Fibroblast of skin of left quadriceps (primary cell): ENCODE results near the gene ASB7.

Experiments used
- DNase-seq, 2 experiments: peaks; one replicate each; pipeline ENCODE4 v3.0.0-alpha.2; 2013; ENCODE audit warnings: low read depth in 2 of 2

The ASB7 gene

DNA sequence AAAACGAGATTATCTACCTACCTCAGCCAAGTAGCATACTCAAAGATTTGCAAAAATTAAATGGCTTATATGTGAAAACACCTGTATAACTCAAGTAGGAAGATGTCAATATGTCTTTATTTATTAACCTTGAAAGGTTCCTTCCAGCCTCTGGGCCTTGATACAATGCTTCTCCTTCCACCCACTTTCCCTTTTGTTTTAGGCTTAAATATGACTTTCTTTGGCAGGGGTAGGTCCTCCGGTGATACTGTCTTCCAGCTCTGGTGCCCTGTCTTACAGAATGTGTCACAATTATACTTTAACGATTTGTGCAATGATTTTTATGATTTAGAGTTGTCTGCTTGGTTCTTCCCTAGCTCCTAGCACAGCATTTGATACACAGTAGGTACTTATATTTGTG is 4.5 kb upstream of the ASB7 start:
- DNase-seq = no peak

DNA sequence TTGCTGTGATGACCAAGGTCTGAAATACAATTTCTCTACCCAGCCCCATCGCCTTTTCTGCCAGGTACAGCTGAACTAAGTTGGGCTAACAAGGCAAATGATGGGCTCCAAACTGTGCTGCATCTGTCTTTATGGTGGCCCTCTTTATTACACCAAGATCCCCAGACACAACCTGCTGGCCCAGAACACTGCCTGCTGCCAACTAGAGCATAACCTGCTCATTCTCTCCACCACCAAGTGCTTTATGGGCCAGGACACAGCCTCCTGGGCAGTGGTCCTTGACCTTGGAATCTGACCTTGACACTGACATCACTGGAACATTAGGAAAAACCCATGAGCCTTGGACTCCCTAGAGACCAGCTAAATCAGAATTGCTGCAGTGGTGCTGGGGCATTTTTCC is 3.7 kb upstream of the ASB7 start:
- no peak for DNase-seq

DNA sequence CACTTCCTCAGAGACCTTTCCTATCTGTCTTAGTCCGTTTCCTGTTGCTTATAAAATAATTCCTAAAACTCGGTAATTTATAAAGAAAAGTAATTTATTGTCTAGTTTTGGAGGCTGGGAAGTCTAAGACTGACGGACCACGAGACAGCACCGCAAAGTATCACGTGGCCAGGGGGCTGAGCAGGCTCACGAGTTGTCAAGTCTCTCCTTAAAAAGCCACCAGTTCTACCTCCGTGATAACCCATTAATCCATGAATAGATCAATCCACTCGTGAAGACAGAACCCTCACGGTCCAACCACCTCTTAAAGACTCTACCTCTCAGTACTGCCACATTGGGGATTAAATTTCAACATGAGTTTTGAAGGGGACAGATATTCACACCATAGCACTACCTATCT is 1.2 kb upstream of the ASB7 start:
- DNase-seq = no peak

DNA sequence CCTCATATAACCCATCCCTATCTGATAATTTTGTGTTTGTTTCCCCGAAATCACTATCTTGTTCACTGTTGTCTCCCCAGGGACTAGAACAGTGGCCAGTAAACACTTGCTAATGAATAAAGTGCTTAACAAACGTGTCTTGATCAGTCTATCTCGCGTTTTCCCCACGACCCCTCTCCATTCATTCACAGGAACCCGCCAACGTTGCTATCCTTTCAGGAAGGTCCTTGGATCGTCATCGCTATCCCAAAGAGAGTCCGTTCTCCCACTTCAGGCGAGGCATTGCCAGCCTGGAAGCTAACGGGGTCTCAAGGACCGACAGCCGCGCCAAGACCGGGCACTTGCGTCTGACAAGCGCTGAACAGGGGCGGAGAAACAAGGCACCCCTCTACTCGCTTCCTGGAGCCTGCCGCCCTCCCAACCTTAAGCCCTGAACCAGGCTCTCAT is 749 bp upstream of the ASB7 start:
- DNase-seq = no peak

DNA sequence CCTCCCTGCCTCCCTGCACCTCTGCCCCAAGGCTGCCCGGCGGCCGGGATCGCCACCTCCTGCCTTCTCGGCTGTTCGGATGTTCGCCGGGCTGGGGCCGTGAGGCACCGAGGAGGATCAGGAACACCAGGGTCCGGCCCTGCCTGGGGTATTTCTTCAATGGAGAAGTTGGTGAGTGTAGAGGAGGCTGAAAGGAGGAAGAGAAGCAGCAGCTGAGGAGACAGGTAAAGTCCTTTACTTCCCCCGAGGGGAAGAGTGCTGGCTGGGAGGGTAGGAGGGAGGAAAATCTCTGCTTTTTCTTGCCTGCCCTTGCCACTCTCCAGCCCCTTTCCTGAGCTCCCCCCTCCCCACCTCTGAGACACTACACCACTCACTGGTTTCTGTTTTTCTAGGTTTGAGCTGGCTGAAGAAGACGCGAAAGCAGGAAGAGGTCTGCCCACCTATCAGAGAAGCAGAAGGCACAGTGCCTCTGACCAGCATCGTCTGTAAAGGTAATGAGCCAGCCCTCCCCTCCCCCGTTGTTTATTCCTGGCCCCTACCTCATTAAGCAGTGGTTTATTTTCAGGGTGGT is 519 bp downstream of the ASB7 start:
- no peak for DNase-seq

DNA sequence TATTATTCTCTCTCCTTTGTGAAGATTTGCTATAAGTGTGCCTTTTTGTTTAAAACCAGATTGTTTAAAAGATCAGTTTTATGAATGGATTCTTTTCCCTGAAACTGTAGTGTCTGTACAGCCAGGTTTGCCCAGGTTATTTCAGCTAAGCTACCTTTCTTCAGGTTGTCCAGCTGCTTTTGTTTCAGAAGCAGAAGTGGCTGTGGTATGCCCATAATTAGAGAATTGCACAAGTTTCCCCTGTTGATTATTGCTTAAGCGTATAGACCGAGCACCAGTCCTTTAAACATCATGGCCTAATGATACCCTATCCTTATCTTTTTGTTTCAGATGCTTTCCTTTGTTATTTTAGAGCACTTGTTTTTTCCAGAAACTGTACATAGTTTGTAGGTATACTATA is 10.2 kb downstream of the ASB7 start:
- no peak for DNase-seq

DNA sequence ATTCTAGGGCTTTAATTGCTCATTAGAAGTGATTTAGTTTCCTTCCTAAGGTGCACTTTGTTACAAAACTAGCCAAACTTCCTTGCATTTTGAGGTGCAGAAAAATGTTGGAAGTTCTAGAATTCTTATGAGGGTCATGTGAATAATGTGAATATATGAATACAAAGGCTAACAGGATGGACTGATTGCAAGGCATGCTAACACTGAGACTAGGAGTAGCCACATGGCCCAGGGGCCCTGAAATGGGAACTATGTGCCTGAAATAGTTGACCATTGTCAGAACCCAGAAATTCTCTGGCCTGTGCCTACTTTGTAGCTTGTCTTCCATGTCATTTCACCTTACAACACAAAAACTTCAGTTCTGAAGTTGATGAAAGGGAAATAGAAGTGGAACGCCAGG is 10.8 kb downstream of the ASB7 start:
- DNase-seq = no peak

DNA sequence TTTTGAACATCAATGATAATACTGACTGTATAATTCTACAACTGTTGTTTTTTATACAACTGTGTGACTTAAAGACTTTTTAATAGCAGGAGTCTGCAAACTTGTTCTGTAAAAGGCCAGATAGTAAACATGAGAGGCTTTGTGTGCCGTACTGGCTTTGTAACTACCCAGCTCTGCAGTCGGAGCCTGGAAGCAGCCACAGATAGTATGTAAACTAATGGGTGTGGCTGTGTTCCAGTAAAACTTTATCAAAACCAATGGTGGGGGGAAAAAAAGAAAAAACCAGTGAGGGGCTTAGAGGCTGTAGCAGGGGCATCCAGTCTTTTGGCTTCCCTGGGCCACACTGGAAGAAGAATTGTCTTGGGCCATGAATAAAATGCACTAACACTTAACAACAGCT is 11.9 kb downstream of the ASB7 start:
- no peak for DNase-seq

DNA sequence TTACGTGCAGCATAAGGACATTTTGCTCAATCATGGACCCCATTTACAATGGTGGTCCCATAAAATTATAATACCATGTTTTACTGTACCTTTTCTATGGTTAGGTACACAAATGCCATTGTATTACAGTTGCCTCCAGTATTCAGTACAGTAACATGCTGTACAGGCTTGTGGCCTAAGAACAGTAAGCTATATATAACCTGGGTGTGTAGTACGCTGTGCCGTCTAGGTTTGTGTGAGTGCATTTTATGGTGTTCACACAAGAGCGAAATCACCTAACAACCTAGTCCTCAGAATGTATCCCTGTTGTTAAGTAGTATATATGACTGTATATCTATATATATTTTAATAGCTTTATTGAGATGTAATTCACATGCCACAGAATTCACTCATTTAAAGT is 12.5 kb downstream of the ASB7 start:
- DNase-seq = no peak

DNA sequence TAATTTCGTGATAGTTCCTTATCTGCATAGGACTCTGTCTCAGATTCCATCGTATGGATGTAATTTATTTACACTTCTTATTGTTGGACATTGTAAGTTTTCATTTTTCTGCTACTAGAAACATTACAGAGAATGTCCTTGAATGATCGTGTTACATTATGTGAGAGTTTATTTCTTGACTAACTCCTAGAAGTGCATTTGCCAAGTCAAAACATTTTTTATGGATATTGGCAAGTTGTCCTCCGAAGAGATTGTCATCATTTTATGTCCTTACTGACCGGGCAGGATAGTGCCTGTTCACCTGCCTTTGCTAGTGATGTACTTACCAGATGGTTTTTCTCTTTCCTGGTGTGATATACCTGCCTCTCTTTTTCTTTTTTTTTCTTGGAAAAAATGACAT is 13.4 kb downstream of the ASB7 start:
- no peak for DNase-seq

DNA sequence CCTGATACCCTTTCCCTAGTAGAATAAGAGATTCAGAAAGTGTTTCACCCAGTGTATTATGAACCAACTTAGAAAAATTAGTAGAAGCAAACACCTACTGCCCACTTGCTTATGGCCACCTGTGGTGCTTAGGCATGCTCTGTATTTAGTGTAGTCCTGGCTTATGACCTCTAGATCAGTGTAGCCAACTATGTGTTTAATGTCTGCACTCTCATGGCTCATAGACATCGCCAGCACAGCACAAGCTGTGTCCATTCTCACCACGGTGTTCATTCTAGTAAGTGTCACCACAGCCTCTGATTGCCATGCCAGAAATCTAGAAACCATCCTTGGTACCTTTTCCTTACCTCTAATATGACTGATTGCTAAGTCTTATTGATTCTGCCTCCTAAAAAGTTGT is 14.3 kb downstream of the ASB7 start:
- no peak for DNase-seq

DNA sequence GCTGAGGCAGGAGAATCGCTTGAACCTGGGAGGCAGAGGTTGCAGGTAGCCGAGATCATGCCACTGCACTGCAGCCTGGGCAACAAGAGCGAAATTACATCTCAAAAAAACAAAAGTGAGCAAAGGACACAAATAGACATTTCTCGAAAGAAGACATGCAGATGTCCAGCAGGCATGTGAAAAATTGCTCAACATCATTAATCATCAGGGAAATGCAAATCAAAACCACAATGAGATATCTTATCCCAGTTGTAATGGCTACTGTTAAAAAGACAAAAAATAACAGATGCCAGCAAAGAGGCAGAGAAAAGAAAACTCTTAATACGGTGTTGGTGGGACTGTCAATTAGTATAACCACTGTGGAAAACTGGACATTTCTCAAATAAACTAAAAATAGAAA is 20.9 kb downstream of the ASB7 start:
- DNase-seq = peak in 1 of 2 experiments; percentile 13

DNA sequence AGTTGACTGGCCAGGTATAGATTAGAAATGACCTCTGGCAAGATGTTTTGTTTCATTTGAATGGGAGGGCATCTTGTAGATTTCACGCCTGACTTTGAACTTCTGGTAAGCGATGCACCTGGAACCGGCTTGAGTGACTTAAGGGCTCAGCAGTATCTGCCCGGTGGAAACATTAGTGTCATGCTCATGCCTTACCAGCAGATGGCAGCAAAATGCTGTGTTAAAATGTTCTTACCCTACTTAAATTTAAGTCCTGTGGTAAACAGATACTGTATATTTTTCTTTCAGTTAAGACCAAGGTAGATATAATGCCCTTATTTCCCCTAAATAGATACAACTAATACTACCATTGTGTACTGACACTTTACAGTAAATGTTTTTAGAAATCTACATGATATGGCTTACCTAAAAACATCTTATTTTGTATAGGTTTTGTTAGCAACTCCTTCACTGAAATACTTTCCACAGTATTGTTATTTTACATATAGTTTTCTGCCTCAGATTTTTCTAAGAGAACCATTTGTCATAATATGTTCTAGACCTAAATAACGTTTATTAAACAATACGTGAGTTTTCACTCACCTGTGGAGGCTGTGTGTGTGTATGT is 25.5 kb downstream of the ASB7 start:
- peak; percentile 41 to 46 for DNase-seq

DNA sequence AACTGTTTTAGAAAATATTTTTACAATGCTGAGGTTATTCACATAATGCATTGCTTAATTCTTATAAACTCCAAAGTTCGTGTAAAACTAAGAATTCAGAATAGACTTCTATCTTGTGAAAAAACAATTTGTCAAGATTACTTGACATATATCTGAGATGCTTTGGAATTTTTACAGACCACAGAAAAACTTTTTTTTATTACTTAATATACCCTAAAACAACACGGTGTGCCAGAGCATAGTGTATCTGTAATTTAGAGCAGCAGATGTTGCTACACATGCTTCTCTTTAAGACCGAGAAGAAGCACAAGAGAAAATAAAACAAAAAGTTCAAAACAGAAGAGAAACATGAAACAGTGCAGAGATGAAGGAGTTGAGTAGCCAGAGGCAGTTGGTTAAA is 26.4 kb downstream of the ASB7 start:
- DNase-seq = peak; percentile 59 to 67

DNA sequence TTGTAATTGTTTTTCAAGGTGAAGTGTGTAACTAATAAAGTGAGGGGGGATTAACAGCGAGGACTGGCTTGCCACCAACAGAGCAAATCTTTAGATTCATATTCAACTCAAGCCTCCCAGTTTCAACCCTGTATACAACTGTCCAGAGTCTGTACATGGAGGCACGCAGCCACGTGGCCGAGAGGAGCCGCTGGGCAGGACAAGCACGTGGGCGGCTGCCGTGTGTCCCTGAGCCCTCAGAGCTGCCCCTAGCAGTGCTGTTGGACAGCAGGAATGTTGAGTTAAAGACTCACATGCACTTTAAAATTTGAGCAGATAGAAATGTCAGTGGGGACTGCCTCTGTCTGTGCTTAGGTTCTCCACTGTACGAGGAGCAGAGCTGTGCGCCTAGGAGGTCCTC is 29.4 kb downstream of the ASB7 start:
- DNase-seq = no peak

DNA sequence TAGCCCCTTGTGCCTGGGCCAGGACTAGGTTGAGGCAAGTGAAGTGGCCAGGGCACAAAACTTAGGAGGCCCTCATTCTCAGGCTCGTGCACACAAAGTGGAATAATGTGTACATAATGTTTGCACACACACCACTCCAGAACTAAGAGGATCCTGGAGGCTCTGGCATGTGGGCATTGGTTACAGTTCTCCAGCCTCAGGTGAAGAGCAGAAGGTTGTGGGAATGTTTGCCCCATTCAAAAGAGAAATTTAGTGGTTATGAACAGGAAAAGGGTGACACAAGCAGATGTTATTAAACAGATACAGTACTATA is 31.3 kb downstream of the ASB7 start:
- DNase-seq = no peak

DNA sequence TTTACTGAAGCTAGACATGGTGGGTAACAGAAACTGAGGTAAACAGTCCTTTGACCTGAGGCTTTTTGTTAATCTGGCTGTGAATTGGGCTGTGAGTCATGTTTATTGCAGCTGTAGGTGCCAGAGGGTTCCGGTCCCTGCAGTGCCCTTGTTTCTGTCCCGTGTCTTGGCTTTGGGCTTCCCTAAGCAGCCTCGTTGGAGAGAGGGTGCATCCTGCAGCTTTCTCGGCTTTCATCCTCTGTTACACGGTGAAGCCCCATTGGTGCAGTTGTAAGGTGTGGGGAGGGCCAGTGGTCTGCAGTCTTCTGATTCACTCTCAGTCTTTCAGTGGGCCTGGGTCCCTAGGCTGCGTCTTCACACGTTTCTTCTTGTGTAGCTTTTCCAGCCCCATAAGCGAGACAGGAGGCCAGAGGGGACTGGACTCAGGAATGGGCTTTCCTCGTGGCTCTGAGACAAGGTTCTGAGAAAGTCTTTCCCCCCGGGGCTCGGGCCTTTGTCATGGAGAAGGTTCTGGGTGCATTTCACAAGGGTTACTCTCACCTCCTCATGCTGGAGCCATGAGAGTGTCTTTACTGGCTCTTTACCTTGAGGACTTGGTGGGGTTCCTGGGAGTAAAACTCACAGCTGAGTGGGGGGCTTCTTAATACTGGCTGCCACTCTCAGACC is 33.1 kb downstream of the ASB7 start:
- no peak for DNase-seq

DNA sequence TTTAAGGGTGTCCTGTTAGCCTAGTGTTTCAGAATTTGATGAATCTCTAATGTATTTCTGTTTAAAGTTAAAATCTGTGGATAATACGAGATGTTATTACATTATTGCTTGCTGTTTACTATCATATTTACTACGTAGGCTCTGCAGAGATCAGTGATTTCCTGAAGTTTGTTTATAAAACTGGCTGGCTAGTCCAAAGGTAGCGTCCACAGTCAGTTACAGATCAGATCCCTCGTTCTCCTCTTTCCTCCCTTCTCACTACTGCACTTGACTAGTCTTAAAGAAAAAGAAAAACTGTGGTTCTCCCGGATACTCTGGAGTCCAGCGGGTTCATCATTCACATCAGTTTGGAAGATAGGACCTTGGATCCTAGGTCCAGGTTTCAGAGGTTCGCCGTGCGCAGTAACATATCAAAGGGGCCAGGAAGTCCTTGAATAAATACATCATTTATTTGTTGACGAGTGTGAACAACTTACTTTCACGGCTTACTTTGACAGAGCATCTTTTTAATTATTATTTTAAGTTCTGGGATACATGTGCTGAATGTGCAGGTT is 35.9 kb downstream of the ASB7 start:
- no peak for DNase-seq

DNA sequence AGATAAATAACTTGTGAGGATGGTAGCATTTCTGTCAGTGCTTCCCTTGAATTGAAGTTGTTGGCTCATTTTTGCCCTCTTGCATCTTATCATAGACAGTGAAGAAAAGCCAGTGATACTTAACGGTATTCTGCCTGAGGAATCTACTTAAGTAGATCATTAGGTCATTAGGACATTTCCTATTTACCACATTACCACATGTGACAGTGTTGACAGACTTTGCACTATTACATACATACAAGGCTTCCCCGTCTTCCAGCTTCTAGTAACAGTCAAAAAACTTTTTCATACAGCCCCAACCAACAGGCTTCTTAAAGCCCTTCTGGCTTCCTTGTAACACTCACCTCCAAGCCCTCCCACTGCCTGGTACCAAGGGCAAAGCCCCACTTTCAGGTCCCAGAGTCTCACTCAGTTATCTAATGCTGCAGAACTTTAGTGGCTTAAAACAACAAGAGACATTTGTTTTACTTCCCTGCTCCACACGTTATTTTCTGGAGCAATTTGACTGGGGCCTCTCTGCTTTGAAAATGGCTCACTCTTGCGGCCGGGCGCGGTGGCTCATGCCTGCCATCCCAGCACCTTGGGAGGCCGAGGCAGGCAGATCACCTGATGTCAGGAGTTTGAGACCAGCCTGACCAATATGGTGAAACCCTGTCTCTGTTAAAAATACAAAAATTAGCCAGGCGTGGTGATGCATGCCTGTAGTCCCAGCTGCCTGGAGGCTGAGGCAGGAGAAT is 40.0 kb downstream of the ASB7 start:
- no peak for DNase-seq

DNA sequence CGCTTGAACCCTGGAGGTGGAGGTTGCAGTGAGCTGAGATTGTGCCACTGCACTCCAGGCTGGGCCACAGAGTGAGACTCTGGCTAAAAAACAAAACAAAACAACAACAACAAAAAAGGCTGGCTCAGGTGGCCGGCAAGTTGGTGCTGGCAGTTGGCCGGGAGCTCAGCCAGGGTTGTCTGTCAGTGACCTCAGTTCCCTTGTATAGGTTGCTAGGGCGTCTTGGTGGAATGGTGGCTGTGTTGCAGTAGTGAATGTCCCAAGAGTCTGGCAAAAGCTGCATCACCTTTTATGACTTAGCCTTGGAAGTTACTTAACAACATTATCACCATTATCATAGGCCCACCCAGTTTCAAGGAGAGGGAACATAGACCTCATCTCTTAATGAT is 40.6 kb downstream of the ASB7 start:
- no peak for DNase-seq

DNA sequence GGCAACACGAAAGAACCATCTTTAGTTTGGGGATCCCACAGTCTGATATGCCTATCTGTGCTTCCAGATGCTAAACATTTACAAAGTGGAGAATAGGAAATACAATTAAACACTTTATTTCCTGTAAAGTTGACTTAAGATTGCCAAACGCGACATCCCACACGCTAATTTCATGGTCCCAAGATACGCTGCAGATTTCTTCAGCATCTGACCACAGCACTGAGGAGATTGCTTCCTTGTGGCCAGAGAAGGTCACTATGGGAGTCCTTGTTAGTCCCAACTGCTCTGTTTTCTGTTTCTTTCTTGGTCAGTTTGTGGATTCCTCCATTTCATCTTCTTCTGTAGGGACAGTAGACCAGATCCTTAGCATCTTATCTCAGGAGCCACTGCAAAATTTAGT is 43.3 kb downstream of the ASB7 start:
- no peak for DNase-seq

DNA sequence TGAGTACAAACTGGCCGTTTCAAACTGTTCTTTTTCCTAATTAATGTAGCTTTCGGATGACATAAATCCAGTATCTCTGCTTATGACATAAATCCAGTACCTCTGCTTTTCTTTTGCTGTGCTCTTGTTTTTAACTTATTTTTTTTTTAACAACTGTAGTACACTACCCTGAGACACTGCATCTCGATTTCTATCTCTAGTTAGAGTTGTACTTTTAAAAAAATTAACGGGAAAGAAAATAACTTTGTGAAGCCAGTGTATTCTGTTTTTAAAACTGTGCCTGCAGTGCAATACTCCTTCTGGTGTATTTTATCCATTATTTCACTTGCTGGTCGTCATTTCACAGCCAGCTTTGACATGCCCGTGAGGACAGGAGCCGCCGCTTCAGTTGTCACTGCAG is 46.6 kb downstream of the ASB7 start:
- DNase-seq = no peak

DNA sequence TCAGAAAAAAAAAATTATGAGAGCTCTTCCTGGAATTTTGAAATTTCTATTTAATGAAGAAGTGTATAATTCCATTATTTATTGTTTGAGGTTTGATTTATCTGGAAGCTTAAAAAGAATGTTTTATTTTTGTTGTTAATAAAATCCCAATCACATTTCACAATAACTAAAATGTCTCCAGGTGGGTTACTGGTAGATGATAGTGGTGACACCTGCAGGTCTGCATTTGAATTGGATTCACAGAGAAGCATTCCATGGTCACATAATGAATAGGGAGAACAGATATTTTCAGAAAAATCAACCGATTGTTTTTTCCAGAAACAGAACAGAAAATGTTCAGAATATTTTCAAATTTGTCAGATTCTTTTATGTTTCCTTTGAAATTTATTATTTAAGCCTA is 48.3 kb downstream of the ASB7 start:
- no peak for DNase-seq
